ENCODE results near the gene RC3H2. TPM values are rescaled to one million over a fixed set of nuclear protein-coding genes. Genes with fewer than 3 reads are reported as not detected.
"Not testable (repeated sequence)": the region's sequence is repeated elsewhere in the genome, so short reads cannot be mapped to it uniquely, and the experiment has no call there.

The RC3H2 gene
- total RNA-seq, 4 donors from 2014 or later = 38.4 to 68.2 (median 41.9) TPM

DNA sequence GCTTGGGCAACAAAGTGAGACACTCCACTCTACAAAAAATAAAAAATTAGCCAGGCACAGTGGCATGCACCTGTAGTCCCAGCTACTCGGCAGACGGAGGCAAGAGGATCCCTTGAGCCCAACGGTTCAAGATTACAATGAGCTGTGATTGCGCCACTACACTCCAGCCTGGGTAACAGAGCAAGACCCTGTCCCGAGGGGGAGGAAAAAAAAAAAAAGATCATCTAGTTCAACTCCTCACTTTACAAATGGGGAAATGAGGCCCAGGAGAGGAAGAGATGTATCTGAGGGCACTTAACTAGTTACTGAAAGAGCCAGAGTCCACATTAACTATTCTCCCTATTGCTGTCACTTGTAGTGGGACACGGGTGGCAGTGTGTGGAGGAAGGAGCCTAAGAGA, 90.6 kb downstream of the RC3H2 start:
- no peaks in the 10 kb centered on the region for H3K9me3 ChIP-seq

DNA sequence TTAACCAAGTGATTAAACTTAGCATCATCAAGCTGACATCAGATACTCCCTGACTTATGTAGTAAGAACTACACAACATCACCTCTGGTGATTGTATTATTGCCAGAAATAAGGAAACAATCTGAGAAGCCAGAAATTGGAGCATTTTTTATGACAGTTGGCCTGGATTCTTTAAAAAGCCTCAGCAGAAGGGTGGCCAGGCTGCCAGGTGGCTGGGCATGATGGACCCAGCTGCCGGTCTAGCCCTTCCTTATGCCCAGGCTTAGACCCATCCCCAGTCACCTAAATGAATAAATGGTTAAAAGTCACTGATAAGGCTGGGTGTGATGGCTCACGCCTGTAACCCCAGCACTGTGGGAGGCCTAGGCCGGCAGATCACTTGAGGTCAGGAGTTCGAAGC, 92.4 kb downstream of the RC3H2 start:
- Histone ChIP-seq H3K36me3 (peaks cover 0 to 26% (median 0%) of the 10 kb centered on the region in 3 donors), H3K27me3 (no peaks in the 10 kb centered on the region), H3K4me3 (no peak overlapping the region), H3K9me3 (no peaks in the 10 kb centered on the region), H3K4me1 (peaks cover 0 to 23% (median 1%) of the 10 kb centered on the region in 4 donors), H3K27ac (no peak overlapping the region)
- no peak for DNase-seq (ENCODE audit: low spot score in 2 of 2)
- TF ChIP-seq POLR2A (IDR thresholded peaks at IDR 0.05) (no peak), EP300 (IDR thresholded peaks at IDR 0.05) (no peak)
- TF ChIP-seq, protein P1, sequence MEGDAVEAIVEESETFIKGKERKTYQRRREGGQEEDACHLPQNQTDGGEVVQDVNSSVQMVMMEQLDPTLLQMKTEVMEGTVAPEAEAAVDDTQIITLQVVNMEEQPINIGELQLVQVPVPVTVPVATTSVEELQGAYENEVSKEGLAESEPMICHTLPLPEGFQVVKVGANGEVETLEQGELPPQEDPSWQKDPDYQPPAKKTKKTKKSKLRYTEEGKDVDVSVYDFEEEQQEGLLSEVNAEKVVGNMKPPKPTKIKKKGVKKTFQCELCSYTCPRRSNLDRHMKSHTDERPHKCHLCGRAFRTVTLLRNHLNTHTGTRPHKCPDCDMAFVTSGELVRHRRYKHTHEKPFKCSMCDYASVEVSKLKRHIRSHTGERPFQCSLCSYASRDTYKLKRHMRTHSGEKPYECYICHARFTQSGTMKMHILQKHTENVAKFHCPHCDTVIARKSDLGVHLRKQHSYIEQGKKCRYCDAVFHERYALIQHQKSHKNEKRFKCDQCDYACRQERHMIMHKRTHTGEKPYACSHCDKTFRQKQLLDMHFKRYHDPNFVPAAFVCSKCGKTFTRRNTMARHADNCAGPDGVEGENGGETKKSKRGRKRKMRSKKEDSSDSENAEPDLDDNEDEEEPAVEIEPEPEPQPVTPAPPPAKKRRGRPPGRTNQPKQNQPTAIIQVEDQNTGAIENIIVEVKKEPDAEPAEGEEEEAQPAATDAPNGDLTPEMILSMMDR (IDR thresholded peaks at IDR 0.05) = no peak
- 68 to 74% methylated on average over 4 of the region's 4 CpGs for WGBS, 2 donors

More for the DNA sequence above, 90.6 kb downstream of the RC3H2 start:
- H3K27ac ChIP-seq = no peak overlapping the region
- H3K27me3 ChIP-seq = no peaks in the 10 kb centered on the region
- H3K36me3 ChIP-seq = peaks cover 0 to 35% (median 0%) of the 10 kb centered on the region in 3 donors
- WGBS, 2 donors = 58 to 72% methylated on average over 6 of the region's 6 CpGs
- DNase-seq (ENCODE audit: low spot score in 2 of 2) = no peak
- TF ChIP-seq EP300 (IDR thresholded peaks at IDR 0.05) (no peak), POLR2A (IDR thresholded peaks at IDR 0.05) (no peak)
- H3K4me3 ChIP-seq = no peak overlapping the region
- peaks cover 0 to 29% (median 1%) of the 10 kb centered on the region in 4 donors for H3K4me1 ChIP-seq

DNA sequence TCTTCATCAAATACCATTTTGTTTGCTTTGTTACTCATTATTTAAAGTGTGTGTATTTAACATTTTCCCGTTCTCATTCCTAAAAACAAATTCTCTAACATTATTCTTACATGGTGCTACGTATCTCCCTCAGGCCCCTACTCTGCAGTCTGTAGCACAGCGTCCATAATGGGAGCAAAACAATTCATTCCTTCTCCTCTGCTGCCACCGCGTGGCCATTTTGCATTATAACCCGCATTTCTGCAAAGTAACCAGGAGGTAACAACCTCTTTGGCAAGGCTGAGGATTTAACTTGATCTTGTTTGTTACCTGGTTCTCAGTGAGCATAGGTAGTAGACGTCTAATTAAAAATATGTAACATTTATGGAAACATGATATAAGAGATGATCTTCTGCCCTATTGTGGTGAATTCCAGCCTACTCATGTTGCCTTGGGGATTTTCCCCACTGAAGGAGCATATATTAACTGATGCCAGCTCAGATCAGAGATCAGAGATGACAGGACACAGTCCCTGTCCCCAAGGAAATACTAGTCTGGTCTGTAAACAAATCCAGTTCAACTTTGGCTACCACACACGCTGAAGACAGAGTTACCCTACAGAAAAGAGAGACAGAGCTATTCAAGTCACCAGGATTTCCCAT, 94.7 kb downstream of the RC3H2 start:
- TF ChIP-seq POLR2A (IDR thresholded peaks at IDR 0.05) = no peak
- TF ChIP-seq, protein P1 (IDR thresholded peaks at IDR 0.05) = peak; percentile 43 to 86 (median 56)
- peak; percentile 38 to 60 for DNase-seq (ENCODE audit: low spot score in 2 of 2)
- Histone ChIP-seq H3K27me3 (no peaks in the 10 kb centered on the region), H3K4me1 (peaks cover 0 to 10% (median 0%) of the 10 kb centered on the region in 4 donors), H3K27ac (no peak overlapping the region), H3K4me3 (no peak overlapping the region), H3K36me3 (peaks cover 0 to 7% (median 0%) of the 10 kb centered on the region in 3 donors), H3K9me3 (no peaks in the 10 kb centered on the region)
- WGBS, 2 donors = 4 to 6% methylated on average over 8 of the region's 8 CpGs

DNA sequence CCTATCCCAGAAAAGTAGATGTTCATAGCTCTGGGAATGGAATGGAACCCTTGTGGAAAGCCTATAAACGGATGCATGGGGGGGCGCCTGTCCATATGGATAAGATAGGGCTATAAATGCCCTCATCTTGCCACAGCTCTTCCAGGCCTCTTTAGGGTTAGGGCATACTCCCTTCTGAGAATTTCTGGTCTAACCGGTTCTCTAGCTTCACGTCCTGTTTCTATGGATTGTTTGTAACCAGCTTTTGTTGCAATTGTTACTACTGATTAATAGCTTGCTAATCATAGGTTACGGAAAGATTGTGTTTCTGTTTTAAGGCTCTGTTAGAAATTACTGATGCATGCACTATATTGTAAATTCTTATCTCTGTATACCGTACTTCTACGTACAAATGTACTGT, 95.9 kb downstream of the RC3H2 start:
- not testable (repeated sequence) for H3K27ac ChIP-seq; H3K4me3 ChIP-seq; DNase-seq (ENCODE audit: low spot score in 2 of 2); H3K4me1 ChIP-seq; H3K36me3 ChIP-seq; H3K9me3 ChIP-seq; H3K27me3 ChIP-seq
- 75 to 82% methylated on average over 7 of the region's 7 CpGs for WGBS, 2 donors

DNA sequence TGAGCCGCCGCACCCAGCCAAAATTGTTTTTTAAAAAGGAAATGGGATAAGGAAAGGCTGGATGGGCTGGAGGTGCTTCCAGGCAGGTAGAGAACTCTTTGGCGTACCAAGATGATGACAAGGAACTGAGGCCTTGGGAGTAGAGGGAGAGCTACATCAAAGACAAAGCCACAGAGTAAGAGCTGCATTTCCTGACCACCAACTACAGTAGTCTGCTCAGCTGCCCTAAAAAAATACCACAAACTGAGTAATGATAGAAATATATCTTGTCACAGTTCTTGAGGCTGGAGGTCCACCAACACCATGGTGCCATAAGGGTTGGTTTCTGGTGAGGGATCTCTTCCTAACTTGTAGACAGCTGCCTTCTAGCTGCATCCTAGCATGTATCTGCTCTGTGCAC, 97.0 kb downstream of the RC3H2 start:
- H3K36me3 ChIP-seq = peaks cover 0 to 10% (median 0%) of the 10 kb centered on the region in 3 donors
- no peaks in the 10 kb centered on the region for H3K9me3 ChIP-seq
- H3K4me1 ChIP-seq = peaks cover 0 to 6% (median 0%) of the 10 kb centered on the region in 4 donors
- TF ChIP-seq POLR2A (IDR thresholded peaks at IDR 0.05) (no peak), EP300 (IDR thresholded peaks at IDR 0.05) (no peak)
- TF ChIP-seq, protein P1 (IDR thresholded peaks at IDR 0.05) = no peak
- H3K27ac ChIP-seq = no peak overlapping the region
- H3K4me3 ChIP-seq = no peak overlapping the region
- DNase-seq (ENCODE audit: low spot score in 2 of 2) = no peak
- WGBS, 2 donors = 92 to 95% methylated on average over 3 of the region's 3 CpGs
- H3K27me3 ChIP-seq = no peaks in the 10 kb centered on the region

DNA sequence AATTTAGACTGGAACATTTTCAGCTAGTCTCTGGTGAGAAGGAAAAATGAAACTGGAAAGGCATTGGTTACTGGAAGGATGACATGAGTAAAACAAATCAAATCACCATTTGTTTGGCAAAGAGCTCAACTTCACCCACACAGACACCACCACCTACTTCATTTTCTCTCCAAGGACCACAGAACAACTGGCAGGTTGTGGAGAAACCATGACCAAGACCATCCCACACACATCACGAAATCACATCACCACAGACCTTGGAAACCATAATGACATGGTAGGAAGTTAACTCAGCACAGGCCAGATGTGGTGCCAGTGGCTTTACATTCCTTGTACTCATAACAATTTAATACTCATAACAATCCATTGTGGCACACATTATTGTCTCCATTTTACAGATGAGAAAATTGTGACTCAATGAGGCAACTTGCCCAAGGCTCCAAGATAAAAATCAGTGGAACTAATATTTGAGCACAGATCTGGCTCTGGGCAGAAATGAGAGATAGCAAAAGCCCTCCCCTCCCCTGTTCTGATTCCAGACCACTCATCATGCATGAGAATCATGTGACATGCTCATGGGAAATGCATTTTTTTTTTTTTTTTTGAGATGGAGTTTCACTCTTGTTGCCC, 97.8 kb downstream of the RC3H2 start:
- peaks cover 0 to 6% (median 0%) of the 10 kb centered on the region in 4 donors for H3K4me1 ChIP-seq
- no peaks in the 10 kb centered on the region for H3K9me3 ChIP-seq
- no peak for DNase-seq (ENCODE audit: low spot score in 2 of 2)
- no peaks in the 10 kb centered on the region for H3K27me3 ChIP-seq
- H3K27ac ChIP-seq = no peak overlapping the region
- WGBS, 2 donors = 40 to 65% methylated on average over 1 of the region's 1 CpG
- no peak overlapping the region for H3K4me3 ChIP-seq
- TF ChIP-seq POLR2A (IDR thresholded peaks at IDR 0.05) (no peak), EP300 (IDR thresholded peaks at IDR 0.05) (no peak)
- TF ChIP-seq, protein P1 (IDR thresholded peaks at IDR 0.05) = no peak
- H3K36me3 ChIP-seq = peaks cover 0 to 13% (median 0%) of the 10 kb centered on the region in 3 donors

All from tibial nerve (tissue), 4 donors.